ENCODE results near the gene BAMBI.
A peak's percentile ranks its signal among the peaks of the same experiment; 100 is the strongest.
"Not testable (repeated sequence)": the region's sequence is repeated elsewhere in the genome, so short reads cannot be mapped to it uniquely, and the experiment has no call there.

BAMBI gene, protein sequence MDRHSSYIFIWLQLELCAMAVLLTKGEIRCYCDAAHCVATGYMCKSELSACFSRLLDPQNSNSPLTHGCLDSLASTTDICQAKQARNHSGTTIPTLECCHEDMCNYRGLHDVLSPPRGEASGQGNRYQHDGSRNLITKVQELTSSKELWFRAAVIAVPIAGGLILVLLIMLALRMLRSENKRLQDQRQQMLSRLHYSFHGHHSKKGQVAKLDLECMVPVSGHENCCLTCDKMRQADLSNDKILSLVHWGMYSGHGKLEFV

DNA sequence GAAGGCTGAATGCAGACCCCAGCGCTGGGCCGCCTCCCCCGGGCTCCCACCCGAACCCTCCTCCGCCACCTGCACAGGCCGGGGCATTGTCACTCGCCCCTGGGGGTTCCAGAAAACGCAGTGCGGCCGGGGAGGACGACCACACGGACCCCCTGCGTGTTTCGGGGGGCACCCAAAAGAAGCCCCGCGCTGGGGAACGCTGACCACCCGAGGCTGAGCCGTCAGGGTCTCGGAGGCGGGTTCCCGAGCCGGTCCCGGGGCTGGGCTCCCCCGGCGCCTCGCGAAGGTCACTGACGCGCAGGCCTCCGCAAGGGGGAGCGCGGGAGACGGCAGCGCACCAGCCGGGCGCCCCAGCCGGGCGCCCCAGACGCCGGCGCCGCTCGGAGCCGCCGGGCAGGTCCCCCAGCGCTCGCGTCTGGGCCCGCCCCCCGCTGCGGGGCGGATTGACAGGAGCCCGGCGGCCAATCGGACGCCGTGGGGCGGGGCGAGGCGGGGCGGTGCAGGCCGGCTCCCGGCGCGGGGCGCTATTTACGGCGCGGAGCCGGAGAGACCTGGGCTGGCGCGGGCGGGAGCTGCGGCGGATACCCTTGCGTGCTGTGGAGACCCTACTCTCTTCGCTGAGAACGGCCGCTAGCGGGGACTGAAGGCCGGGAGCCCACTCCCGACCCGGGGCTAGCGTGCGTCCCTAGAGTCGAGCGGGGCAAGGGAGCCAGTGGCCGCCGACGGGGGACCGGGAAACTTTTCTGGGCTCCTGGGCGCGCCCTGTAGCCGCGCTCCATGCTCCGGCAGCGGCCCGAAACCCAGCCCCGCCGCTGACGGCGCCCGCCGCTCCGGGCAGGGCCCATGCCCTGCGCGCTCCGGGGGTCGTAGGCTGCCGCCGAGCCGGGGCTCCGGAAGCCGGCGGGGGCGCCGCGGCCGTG is at the start of gene BAMBI:
Gene BAMBI, plus strand, starts transcription at position 554 of the 920 bp plus-strand sequence. CDS start 377 bp downstream, outside the sequence.
- DNase-seq: peak; percentile 97

DNA sequence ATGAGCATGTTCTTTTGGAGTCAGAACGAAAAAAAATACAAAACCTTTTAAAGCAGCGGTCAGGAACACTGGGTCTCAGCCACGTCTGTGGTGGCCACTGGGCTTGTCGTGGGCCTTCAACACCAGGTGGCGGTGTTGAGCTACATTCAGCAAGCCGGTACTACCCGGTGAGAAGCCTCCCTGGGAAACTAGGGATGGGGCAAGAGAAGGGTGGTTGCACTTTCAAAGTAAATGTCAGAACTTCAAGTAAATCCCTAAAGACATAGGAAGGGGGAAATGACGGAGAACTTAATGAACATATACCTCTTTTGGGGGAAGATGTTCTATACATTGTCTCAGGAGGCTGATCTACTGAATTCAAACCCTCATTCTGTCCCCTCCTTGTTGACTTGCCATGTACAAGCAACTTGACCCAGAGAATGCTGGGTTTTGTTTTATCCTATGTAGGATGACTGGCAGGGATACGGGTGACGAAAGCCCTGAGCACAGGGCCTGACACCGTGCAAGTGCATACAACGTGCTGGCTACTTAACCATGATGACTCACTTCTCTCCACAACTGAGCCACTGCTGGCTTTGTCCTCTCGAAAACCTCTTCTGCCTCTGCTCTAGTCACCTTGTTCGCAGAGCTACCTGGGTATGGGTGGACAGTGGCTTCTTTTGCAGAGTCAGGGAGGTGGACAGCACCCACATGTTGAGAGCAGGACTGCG is 49.0 kb upstream of the BAMBI start:
- DNase-seq: peak; percentile 84

DNA sequence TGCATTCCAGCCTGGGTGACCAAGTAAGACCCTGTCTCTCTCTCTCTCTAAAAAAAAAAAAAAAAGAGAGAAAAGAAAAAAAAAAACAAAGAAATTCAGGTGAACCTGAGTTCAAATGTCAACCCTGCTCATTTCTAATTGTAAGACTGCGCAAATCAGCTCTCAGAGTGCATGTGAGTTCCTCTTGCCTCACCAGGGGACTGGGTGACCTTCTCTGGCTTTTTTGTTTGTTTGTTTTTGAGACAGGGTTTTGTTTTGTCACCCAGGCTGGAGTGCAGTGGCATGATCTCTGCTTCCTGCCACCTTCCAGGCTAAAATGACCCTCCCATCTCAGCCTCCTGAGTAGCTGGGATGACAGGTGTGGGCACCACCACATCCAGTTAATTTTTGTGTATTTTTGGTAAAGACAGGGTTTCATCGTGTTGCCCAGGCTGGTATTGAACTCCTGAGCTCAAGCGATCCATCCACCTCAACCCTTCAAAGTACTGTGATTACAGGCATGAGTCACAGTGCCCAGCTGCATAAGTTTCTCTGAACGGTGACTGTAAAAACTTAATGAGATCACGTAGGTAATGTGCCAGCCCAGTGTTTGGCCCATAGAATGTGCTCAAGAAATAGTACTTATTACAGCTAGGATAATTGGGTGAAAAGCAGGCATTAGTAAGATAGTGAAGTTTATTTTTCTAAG is 45.3 kb upstream of the BAMBI start:
- DNase-seq: no peak

DNA sequence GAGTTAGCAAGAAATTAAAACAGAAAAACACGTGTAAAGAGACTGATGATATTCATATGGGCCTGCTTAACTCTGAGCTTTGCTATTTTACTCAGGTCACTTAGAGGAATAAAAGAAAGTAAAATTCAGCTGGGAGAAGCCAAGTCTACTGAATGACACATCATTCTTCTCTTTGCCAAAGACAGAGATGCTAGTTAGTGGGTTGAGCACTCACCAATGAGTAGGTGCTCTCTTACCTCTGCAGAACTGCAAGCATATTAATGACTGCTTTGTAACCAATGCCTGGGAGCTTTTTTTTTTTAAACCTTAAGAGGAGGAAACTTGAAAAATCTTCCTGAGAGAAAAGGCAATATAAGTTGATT is 44.8 kb upstream of the BAMBI start:
- DNase-seq: no peak

DNA sequence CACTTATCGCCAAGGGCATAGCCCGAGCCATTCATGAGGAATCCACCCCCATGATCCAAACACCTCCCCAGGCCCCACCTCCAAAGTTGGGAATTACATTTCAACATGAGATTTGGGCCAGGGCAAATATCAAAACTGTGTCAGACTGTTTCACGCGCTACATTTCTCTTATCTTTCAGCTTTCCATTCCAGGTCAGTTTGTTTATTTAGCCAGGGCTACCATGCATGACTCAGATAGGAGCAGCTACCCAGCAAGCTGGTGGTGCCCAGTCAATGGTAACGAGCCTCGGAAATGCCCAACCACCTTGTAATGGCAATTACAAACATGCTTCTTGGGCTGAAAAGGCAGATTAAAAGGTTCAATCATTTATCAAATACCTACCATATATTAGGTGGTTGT is 43.6 kb upstream of the BAMBI start:
- DNase-seq: no peak

DNA sequence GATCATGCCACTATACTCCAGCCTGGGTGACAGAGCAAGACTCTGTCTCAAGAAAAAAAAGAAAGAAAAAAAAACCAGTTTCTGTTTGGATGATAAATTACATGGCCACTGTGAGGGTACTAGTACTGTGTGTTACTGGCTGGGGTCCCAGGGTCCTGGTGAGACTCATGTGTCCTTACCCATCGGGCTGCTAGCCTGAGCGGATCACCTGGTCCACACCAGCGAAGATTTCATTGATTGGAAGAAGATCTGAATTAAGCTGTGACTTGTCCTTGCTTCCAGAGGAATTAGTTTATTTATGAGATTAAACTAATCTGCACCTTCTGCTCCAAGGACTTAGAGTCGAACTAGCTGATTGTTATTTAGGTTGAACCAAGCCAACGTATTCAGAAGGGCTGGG is 40.0 kb upstream of the BAMBI start:
- DNase-seq: no peak

DNA sequence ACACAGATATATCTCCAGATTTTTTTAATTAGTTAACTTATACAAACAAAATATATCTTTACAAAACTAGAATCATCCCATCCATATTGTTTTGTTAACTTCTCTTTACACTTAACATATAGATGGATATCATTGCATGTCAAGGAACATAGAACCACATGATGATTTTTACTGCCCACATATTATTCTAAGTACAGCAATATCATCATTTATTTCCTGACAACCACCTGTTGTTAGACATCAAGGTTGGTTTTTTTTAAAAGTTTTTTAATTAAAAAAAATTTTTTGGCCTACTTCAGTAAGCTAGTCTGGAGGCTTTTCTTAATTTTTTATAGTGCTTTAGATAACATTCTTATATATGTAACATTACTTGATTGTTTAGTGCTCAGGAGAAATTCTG is 38.9 kb upstream of the BAMBI start:
- DNase-seq: no peak

DNA sequence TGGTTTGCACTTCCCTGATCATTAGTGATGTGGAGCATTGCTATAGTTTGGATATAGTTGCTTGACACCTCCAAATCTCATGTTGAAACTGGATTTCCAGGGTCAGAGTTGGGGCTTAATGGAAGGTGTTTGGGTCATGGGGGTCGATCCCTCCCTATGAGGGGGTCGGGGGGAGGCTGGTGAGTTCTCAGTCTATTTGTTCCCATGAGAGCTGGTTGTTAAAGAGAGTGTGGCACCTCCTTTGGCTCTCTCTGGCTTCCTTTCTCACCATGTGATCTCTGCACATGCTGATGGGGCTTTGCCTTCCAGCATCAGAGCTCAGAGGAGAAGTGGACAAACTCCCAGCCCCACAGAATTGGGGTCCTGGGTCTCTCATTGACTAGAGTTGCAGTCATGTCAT is 36.8 kb upstream of the BAMBI start:
- DNase-seq: no peak

DNA sequence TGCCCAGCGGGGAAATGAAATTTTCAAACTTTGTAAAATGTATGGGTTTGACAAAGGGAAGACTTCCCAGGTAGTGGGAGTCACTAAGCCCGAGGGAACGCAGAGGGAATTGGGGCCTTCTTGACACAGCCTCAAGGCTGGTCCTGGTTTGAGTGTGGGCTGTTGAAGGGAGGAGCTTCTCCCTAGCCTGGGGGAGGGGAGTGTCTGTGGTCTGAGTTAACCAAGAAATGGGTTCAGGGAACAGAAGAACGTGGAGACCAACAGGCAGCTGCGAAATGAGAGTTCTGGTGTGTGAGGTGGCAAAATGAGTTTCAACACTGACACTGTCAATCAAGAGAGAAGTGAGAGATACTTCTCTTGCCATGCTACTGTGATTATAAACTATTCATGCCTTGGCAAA is 32.7 kb upstream of the BAMBI start:
- peak; percentile 18 for DNase-seq

DNA sequence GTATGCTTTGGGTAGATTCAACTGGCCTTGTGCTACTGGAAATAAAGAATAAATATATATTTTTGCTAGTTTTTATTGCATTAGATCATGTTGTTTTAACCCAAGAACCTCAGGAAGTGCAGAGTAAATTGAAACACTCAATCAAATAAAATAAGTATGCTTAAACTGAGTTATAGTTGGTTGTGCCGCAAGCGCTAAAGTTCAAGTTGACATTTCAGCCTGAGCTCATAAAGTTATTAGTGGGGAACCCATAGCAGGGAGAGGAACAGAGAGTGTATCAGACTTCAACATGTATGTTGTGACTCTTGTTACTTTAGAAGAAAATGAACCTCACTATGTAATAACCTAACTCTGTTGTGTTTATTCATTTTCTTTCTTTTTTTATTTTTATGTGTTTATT is 25.2 kb upstream of the BAMBI start:
- no peak for DNase-seq

DNA sequence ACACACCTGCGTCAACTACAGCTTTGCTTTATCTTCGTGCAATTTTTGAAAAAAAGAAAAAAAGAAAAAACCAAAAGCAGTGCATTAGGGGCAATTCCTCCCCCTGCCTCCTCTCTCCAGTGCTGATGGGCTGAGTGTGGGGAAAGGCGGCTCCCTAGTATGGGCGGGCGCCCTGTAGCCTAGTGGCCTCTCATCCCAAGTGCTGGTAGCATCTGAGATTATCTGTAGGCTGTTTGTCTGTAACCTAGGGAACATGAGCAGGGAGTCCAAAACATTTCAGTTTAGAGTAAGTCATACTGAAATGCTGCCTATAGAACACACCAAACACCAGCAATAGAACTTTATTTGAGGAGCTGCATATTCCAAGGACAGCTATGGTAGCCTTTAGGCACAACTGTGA is 24.6 kb upstream of the BAMBI start:
- no peak for DNase-seq

DNA sequence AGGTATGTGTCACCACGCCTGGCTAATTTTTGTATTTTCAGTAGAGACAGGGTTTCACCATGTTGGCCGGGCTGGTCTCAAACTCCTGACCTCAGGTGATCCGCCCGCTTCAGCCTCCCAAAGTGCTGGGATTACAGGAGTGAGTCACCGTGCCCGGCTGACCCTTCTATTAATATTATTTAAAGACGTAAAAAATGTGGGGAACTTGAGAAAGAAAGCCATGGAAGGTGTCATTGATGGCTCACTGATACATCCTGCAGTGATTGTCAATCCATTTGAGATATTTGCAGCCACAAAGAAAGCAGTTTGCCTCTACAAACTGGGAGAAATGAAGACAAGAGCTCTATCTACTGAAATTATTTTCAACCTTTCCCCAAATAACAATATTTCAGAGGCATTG is 18.5 kb upstream of the BAMBI start:
- not testable (repeated sequence) for DNase-seq

DNA sequence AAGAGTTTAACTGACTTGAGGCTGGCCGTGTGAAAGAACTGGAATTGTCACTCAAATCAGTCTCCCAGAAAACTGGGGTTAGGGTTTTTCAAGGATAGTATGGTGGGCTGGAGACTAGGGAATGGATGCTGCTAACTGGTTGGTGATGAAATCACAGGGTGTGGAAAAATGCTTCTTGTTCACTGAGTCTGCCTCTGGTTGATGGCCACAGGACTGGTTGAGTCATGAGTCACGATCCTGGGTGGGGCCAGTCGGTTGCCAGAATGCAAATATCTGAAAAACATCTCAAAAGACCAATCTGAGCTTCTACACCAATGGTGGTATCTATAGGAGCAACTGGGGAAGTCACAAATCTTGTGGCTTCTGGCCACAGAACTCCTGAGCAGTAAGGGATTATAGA is 16.3 kb upstream of the BAMBI start:
- DNase-seq: no peak

DNA sequence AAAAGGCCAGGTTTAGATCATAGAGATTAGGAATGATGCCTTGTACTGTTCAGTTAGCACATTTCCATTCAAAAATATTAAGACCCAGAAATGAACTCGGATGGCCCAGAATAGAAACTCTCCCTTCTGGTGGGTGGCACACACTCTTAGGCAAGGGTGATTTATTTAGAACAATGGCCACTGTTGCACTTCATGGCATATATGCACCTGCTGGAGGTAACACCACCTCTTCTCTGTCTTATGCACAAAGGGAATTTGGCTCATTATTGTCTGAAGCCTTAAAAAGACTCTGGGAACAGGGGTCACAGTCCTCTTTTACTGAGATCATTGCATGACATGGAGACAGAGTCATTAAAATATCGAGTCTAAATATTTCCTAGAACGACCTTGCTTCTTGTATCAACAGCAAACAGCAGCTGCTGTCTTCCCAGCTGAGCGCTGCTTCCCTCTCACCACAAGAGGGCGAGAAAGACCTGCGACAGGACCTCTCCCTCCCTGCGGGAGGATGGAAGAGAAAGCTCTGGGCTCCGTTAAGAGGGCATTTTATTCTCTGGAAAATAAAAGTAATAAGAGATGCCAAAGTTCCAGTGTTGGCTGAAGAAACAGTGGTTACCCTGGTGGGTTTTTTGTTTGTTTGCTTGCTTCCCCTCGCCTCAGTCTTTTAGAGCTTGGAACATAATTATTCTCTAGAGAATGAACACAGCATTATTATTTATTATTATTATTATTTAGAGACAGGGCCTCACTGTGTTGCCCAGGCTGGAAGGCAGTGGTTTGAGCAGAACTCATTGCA is 13.5 kb upstream of the BAMBI start:
- peak; percentile 91 for DNase-seq

DNA sequence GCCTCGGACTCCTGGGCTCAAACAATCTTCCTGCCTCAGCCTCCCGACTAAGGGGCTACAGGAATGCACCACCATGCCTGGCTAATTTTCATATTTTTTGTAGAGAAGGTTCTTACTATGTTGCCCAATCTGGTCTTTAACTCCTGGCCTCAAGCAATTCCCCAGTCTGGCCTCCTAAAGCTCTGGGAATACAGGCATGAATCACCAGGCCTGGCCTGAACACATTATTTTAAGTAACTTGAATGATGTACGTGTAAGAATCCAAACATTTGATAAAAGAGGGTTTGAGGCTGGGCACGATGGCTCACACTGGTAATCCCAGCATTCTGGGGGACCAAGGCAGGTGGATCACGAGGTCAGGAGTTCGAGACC is 13.0 kb upstream of the BAMBI start:
- DNase-seq: no peak

DNA sequence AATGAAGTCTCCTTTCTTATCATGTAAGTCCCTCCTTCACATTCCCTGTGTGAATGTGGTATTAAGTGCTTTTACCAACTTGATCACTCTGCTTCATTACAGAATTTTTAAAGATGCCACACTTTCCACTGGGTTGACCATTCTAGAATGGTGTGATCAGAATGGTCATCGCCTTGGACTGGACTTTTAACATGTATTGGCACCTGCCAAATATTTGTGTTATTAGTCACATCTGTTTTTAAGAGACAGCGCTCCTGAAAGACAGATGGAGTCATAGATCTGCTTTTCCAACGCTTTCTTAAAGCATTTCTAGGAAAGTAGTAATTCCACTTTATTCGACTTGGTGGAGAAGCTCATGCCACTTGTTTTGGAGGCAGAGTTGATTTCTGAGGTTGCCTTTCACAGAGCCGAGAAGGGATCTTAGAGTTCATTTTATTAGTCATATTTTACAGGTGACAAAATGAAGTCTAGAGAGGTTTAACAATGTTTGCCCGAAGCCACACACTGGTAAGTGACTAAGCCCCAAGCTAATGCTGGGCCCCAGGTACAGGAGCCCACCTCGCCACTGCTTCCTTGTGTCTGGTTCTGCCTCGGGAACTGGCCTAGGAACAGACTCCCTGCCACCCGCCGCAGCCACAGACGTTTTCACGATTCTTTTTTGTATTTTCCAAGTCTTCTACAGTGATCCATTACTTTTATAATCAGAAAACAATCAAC is 10.4 kb upstream of the BAMBI start:
- DNase-seq: no peak

DNA sequence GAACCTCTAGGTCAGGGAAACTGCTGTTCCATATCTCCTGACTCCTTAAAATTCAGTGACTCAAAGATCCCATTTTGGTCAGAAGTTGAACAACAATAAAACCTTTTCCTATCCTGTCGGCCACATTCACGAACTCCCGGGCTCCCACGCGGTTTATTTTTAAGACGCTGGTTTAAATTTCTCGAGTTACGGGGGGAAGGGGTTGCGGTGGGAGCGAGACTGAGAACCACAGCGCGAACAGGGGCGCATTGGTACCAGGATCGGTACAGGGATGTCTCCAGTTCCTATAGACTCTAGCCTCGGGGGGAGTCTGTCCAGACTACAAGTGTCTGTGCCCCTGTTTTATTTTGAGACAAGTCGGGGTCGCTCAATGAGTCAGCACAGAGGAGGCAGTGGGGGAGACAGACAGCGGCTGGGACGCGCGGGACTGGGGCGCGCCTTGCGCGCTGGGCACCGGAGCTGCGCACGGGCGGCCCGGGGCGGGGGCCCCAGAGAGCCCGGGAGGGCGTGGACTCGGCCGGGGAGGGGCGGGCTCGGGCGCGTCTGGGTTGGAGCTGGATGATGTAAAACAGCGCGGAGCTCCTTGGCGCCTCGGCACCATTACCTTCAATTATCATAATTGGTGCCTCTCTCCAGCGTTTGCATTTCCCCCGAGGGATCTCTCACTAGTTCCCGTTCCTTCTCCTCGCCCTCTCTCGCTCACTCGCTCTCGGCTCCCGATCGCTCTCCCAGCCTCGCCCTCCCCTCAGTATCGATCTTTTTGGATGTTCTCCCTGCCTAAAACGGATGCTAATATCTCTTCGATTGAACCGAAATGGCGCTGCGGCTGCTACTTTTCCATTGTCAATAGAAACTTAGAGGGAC is 8.7 kb upstream of the BAMBI start:
- DNase-seq: peak; percentile 71

DNA sequence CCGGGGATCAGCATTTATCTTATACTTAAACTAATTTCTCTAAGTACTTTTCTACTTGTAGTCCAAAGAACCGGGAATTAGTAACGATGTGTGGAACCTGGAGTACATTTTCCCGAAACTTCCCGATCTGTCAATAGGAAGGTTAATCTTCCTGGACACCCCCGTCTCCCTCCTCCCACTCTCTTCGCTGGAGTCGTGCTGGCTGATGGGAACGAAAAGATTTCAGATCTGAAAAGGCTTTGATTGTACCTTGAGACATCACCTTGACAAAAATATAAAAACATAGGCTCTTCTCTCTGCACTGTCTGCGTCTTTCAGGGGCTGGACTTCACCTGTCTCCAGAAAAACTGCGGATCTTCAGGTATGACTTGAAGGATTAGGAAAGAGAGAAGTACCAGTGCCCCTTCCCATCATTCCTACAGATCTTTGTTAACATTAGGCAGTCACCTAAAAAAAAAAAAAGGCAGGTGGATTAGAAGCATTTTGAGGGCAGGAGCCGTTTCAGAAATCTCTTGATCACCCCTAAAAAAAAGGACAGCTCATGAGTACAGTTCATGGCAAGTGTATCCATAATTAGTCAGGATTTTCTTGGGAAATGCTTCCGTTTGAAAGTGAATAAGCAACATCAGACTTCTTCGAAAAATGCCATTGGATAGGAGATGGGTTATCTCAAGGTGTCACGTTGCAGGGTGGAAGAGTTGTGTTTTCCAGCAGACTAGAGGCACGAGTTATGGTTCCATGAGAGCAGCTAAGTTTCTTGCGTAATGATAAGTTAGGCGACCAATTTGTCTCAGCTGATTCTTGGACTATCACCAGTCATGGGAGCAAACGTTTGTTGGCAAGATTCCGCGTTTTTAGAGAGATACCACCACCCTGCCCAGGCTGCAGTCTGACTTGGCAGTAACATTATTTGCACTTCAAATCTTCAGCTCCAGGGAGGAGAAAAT is 7.8 kb upstream of the BAMBI start:
- no peak for DNase-seq

DNA sequence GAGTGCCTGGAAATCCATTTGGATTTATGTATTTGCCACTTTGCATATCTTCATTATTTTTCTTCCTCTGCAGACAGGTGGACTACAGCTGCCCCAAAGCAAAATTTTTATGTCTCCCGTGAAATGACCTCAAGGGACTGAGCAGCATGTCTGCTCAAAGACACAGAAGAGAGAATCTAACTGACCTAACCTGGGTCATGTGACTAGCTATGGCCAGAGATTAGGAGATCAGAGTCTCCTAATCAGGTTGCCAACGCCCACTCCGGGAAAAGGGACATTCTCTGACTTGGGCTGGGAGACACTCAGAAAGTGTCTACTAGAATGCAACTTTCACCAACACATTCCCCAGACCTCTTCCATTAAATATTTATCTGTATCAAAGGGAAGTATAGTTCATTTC is 2.5 kb upstream of the BAMBI start:
- no peak for DNase-seq

Measured in hematopoietic multipotent progenitor cell treated with erythropoietin and hydrocortisone succinate and interleukin-3 and kit ligand, for 4 days (in vitro differentiated cells).